Left ventricle myocardium inferior (tissue), 1 donor: ENCODE data around the gene TCEA3. TPM values are rescaled to one million over a fixed set of nuclear protein-coding genes. Genes with fewer than 3 reads are reported as not detected.

Experiments used
- DNase-seq: peaks from one replicate; pipeline ENCODE4 v3.0.0-alpha.2; 2020
- H3K27ac ChIP-seq: fragments of 200-600 bp; replicated peaks from 2 replicates; pipeline ENCODE4 v1.8.0; 2021
- H3K27me3 ChIP-seq: fragments of 200-600 bp; 2 replicates; pipeline ENCODE4 v1.8.0; 2021; ENCODE audit warnings: low read depth
- H3K36me3 ChIP-seq: fragments of 200-600 bp; 2 replicates; pipeline ENCODE4 v1.8.0; 2021
- H3K4me1 ChIP-seq: fragments of 200-600 bp; 2 replicates; pipeline ENCODE4 v1.8.0; 2021
- H3K4me3 ChIP-seq: fragments of 200-600 bp; 2 replicates; pipeline ENCODE4 v1.8.0; 2021; ENCODE audit warnings: mild to moderate bottlenecking, moderate library complexity
- H3K9me3 ChIP-seq: fragments of 200-600 bp; replicated peaks from 2 replicates; pipeline ENCODE4 v1.8.0; 2021
- CTCF ChIP-seq: fragments of 200-600 bp; IDR thresholded peaks from 2 replicates; pipeline ENCODE4 v1.8.0; 2021; ENCODE audit warnings: antibody characterized with exemption, mild to moderate bottlenecking, borderline replicate concordance
- intact Hi-C: fragments of 100-400 bp; cut with micrococcal nuclease; formaldehyde crosslinking; loops from one replicate; pipeline ENCODE4 v1.11.0; 2022
- total RNA-seq: library from RNA; stranded (reverse); fragmentation: NEBNext Ultra II Directional; extraction: Animal tissue kit (Norgen Biotek cat#: 25700); gene quantifications from one replicate; pipeline ENCODE4 v1.2.1, GENCODE V29; 2021
- donor health status: DM: no; HTN: yes; CAD: no; lungs with severe emphysema.

The TCEA3 gene
- total RNA-seq, 1 donor from 2014 or later = 78.6 TPM

- peak overlapping the region; percentile 85 for H3K4me3 ChIP-seq
- no peaks in the 10 kb centered on the region for H3K9me3 ChIP-seq
- intact Hi-C loops = no loop called here
- no peaks in the 10 kb centered on the region for H3K27me3 ChIP-seq
- peak overlapping the region; percentile 90 for H3K27ac ChIP-seq
- peaks cover 23% of the 10 kb centered on the region for H3K36me3 ChIP-seq
- no peak for TF ChIP-seq CTCF
- peaks cover 62% of the 10 kb centered on the region for H3K4me1 ChIP-seq
- DNase-seq = no peak
Measured at GRCh38 chr1:23425193-23425494, 596 bp upstream of the TCEA3 start.

- no peak for DNase-seq
- H3K27ac ChIP-seq = peak overlapping the region; percentile 90
- peaks cover 8% of the 10 kb centered on the region for H3K36me3 ChIP-seq
- H3K9me3 ChIP-seq = no peaks in the 10 kb centered on the region
- H3K4me3 ChIP-seq = peak overlapping the region; percentile 85
- peaks cover 67% of the 10 kb centered on the region for H3K4me1 ChIP-seq
- TF ChIP-seq CTCF = no peak
- intact Hi-C loops = no loop called here
- H3K27me3 ChIP-seq = no peaks in the 10 kb centered on the region
Measured at GRCh38 chr1:23423415-23424292, 894 bp downstream of the TCEA3 start.

GRCh38 chr1:23422941-23423340 lies 1.6 kb downstream of the TCEA3 start:
- H3K27ac ChIP-seq = peak overlapping the region; percentile 90
- TF ChIP-seq CTCF = no peak
- no peak for DNase-seq
- no peaks in the 10 kb centered on the region for H3K9me3 ChIP-seq
- H3K36me3 ChIP-seq = peaks cover under 1% of the 10 kb centered on the region
- H3K4me1 ChIP-seq = peaks cover 70% of the 10 kb centered on the region
- H3K27me3 ChIP-seq = no peaks in the 10 kb centered on the region
- intact Hi-C loops = no loop called here
- H3K4me3 ChIP-seq = peak overlapping the region; percentile 85

- Histone ChIP-seq H3K27me3 (no peaks in the 10 kb centered on the region), H3K9me3 (no peaks in the 10 kb centered on the region), H3K27ac (peak overlapping the region; percentile 90), H3K4me3 (peak overlapping the region; percentile 85), H3K4me1 (peaks cover 76% of the 10 kb centered on the region), H3K36me3 (no peaks in the 10 kb centered on the region)
- intact Hi-C loops = no loop called here
- TF ChIP-seq CTCF = no peak
- DNase-seq = peak; percentile 78
Measured at GRCh38 chr1:23422241-23422877, 2.2 kb downstream of the TCEA3 start.

GRCh38 chr1:23421753-23422240 lies 2.8 kb downstream of the TCEA3 start:
- H3K27me3 ChIP-seq = no peaks in the 10 kb centered on the region
- H3K4me3 ChIP-seq = peak overlapping the region; percentile 85
- H3K9me3 ChIP-seq = no peaks in the 10 kb centered on the region
- peaks cover 5% of the 10 kb centered on the region for H3K36me3 ChIP-seq
- intact Hi-C loops = no loop called here
- TF ChIP-seq CTCF = peak; percentile 29
- peaks cover 75% of the 10 kb centered on the region for H3K4me1 ChIP-seq
- peak overlapping the region; percentile 90 for H3K27ac ChIP-seq
- no peak for DNase-seq
